GM18499 (cell line): ENCODE results near the gene IL2.

Experiments used
- ATAC-seq: cut with Tn5 transposase; IDR thresholded peaks from one replicate; pipeline ENCODE4 v1.9.1; 2021; ENCODE audit warnings: moderate number of reproducible peaks; ENCODE audit not compliant: insufficient read depth, unreplicated experiment

Gene IL2

GRCh38 chr4:122456231-122457116 lies at the start of gene IL2:
IL2 (minus strand) TSS chr4:122456725; CDS start chr4:122456440, 285 bp downstream.
- ATAC-seq: no peak

DNA sequence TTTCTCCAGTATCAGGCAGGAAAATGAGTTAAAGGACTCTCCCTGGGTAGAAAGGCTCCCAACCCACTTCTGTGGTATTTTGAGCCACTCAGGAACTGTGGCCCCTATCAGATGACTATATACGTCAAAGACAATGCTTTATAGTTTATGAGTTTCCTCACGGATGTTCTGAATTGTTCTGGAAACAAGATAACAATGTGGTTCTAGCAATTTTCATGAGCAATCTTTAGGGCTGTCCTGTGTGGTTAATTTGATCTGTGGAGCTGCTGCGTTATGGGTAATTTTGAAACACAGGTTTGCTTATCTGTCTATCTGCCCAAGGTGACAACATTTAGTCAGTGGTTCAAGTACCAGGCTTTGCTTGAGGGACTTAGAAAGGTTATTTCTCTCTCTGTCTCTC lies 46.7 kb upstream of the IL2 start:
- ATAC-seq: no peak

- no peak for ATAC-seq
Measured at GRCh38 chr4:122500852-122501501, 44.5 kb upstream of the IL2 start.

DNA sequence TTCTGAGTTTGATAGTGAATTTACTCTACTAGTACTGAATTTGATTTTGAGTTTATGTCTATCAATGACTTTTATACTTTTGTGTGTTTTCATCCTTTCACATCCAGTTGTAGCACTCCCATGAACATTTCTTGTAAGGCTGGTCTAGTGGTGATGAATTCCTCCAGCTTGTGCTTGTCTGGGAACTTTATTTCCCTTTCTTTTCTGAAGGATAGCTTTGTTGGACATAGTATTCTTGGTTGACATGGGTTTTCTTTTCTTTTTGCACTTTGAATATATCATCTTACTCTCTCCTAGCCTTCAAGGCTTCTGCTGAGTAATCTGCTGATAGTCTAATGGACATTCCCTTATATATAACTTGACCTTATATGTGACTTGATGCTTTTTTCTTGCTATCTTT lies 32.5 kb upstream of the IL2 start:
- ATAC-seq: no peak

DNA sequence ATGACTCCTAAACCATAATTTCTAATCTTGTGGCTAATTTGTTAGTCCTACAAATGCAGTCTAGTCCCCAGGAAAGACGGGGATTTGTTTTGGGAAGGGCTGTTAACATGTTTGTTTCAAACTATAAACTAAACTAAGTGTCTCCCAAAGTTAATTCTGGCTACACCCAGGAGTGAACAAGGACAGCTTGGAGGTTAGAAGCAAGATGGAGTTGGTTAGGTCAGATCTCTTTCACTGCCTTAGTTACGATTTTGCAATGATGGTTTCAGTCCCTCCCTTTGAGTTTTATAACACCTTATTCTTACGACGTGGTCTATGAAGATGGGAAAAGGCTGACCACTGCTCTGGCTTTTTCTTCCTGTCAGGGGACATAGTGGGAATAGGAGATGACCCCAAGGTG lies 27.0 kb upstream of the IL2 start:
- no peak for ATAC-seq

DNA sequence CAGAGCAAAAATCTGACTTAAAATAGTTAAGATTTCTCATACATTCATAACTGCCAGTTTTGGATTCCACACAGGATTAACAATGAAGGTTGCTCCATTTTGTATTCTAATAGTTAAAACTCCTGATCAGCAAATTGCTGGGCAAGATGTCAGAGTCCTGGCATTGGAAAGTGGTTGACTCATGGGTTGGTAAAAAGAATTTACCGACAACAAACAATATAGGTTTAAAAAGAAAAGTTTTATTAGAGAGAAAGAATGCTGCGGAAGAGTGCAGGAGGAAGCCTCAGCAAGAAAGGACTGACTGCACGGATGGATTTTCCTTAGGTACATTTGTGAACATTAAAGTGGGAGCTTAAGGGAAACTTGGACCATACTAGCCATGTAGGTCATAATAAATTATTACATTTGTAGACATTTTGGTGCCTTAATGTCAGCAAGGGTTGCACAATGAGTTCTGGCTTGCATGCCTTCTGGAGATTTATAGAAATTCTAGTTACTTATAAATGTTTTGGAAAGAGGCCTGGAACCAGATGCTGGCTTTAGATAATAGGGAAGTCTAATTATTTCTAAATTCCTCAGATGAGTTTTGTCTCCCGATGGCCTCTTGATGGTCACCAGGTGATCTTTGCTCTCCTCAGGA lies 25.4 kb upstream of the IL2 start:
- ATAC-seq: no peak

- no peak for ATAC-seq
Measured at GRCh38 chr4:122480655-122481487, 24.3 kb upstream of the IL2 start.

DNA sequence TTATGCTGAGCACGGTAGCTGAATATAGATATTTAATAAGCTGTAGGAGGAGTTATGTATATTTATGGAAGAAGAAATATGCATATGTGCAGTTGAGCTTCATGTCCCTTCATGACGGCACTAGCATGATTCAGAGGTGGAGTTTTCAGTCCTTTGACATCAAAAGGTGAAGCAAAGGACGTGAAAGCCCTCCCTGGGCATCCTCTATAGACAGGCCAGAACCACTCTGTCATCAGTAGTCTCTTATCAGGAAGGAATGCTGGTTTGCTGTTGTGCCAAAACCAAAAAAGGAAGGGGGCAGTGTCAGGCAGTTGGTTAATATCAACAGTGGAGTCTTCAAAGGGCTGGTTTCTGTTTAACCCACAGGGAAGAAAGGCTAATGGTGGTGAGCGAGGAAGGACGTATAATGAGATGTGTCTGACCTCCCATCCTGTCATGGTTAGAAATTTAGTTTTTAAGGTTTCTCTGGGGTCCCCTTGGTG lies 23.5 kb upstream of the IL2 start:
- no peak for ATAC-seq

DNA sequence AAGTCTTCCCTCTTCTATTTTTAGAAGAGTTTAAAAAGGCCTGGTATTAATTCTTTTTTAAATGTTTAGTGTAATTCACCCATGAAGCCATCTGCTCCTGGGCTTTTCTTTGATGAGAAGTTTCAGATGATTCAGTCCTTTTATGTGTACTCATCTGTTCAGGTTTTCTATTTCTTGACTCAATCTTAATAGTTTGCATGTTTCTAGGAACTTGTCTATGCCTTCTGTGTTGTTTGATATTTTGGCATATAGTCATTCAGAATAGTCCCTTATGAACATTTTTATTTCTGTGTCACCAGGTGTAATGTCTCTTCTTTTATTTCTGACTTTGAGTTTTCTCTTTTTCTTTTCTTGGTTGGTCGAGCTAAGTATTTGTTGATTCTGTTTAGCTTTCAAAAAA lies 20.2 kb upstream of the IL2 start:
- no peak for ATAC-seq

- no peak for ATAC-seq
Measured at GRCh38 chr4:122476126-122476525, 19.6 kb upstream of the IL2 start.

DNA sequence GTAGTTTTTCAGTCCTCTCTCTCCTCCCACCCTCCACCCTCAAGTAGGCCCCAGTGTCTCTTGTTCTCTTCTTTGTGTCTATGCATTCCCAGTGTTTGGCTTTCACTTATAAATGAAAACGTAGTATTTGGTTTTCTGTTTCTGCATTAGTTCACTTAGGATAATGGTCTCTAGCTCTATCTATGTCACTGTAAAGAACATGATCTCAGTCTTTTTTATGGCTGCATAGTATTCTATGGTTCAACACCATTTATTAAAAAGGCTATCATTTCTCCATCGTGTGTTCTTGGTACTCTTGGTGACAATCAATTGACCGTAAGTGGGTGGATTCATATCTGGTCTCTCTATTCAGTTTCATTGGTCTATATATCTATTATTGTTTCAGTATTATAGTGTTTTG lies 18.7 kb upstream of the IL2 start:
- ATAC-seq: no peak

DNA sequence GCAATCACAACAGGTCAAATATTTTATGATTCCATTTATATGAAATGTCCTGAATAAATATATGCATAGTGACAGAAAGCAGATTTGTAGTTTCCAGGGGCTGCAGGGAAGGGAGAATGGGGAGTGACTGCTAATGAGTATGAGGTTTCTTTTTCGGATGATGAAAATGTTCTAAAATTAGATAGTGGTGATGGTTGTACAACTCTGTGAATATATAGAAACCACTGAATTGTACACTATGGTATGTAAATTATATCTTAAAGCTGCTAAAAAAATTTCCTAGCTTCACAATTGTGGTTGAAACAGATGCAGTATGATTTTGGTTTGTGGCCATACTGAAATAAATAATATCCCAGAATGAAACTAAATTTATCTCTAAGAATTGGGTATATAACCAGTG lies 12.9 kb upstream of the IL2 start:
- ATAC-seq: no peak

- ATAC-seq: peak; percentile 85
Measured at GRCh38 chr4:122458625-122459024, 2.1 kb upstream of the IL2 start.

DNA sequence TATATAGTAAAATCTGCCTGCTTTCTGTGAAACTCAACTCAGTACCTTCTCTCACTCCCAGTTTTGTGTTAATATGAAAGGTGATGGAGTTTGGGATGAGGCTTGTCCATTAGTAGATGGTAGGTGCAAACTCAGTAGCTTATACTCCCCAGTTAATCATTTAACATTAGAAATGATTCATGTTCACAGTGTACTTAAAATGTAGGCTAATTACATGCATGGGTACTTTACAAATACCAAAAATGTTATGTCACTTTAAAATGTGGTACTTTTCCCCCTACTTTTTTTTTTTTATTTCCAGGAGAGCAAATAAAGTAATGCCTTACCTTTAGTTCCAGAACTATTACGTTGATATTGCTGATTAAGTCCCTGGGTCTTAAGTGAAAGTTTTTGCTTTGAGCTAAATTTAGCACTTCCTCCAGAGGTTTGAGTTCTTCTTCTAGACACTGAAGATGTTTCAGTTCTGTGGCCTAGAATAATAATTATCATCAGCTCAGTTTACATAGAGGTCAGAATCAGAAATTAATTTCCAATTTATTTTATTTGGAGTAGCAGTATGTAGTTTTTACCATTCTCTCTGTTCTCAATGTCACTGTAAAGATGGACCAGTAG lies 3.0 kb downstream of the IL2 start:
- no peak for ATAC-seq

GRCh38 chr4:122450847-122451246 lies 5.7 kb downstream of the IL2 start:
- no peak for ATAC-seq

DNA sequence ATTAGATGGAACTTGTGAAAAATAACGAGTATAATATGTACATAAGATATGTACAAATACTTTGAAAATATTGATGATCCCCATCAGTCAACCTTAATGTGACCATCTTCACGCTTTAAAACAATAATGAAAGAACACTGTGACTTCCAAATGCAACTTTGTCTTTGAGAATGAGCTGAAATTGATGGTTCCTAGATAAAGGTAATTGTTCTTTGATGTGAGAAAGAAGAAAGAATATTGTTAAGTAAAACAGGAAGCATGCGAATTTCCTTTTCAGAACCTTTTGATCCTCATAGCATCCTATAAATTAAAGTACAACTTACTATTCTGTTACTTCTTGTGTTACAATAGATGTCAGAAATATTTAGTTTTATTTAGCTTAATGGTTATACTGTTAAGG lies 22.2 kb downstream of the IL2 start:
- no peak for ATAC-seq

GRCh38 chr4:122431351-122431750 lies 25.2 kb downstream of the IL2 start:
- ATAC-seq: no peak

DNA sequence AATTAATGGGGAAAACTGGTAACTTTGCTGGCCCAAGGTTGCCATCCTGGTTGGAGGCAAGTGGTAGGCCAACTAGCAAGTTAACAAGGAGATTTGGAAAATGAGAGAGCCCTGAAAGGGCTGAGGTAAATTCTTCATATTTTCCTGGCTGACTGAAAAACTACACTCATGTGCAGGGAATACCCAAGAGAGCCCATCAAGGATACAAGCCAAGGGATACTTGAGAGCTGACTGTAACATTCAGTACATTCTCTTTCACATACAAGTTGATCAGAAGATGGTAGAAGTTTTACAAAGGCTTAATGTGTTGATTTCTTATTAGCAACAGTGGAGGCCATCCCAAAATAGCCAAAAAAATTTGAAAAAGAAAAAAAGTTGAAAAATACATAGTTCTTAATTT lies 33.3 kb downstream of the IL2 start:
- ATAC-seq: no peak

DNA sequence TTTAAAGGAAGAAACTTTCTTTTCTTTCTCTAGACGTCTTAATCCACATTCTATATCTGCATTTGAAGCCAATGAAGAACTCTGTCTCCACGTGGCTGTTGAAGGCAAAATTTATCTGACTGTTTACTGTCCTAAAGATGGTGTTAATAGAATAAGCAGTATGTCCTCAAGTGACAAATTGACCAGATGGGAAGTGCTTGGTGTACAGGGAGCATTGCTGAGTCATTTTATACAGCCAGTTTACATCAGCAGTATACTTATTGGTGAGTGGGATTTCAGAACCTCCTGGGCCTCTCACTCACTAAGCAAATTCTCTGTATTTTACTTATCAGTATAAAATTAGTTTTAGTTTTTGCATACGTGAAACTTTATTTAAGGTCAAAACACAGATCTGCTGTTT lies 44.0 kb downstream of the IL2 start:
- ATAC-seq: no peak

- ATAC-seq: no peak
Measured at GRCh38 chr4:122403861-122404260, 52.7 kb downstream of the IL2 start.
